Measurements from ENCODE around the gene RAB20.
"Not testable (repeated sequence)": the region's sequence is repeated elsewhere in the genome, so short reads cannot be mapped to it uniquely, and the experiment has no call there.

Gene RAB20

GRCh38 chr13:110532258-110532657 is 29.3 kb downstream of the RAB20 start:
- H3K9me3 ChIP-seq (replicated peaks in 1 of 2; ENCODE audit: control insufficient read depth in 2 of 2, insufficient read depth in 1 of 2, low read depth in 1 of 2, low read length in 2 of 2): peaks cover 0 to 17% of the 10 kb centered on the region in 2 donors
- H2BK12ac ChIP-seq (ENCODE audit: low read length); H3K23ac ChIP-seq (ENCODE audit: low read depth, low read length, poor library complexity); H3K4me2 ChIP-seq (ENCODE audit: insufficient read depth, low read length, poor library complexity, severe bottlenecking); H4K91ac ChIP-seq (ENCODE audit: low read depth, low read length, poor library complexity); H3K9ac ChIP-seq (ENCODE audit: low read depth, low read length, poor library complexity); DNase-seq (ENCODE audit: low spot score); H3K27ac ChIP-seq (replicated peaks; ENCODE audit: low read length); H3K36me3 ChIP-seq (replicated peaks in 1 of 2; ENCODE audit: control insufficient read depth in 2 of 2, insufficient read depth in 2 of 2, low read length in 2 of 2); H4K8ac ChIP-seq (ENCODE audit: low read depth, low read length); H3K18ac ChIP-seq (ENCODE audit: low read length); H2BK120ac ChIP-seq (ENCODE audit: low read depth, low read length); H2AK5ac ChIP-seq (ENCODE audit: low read depth, low read length); H2BK5ac ChIP-seq (ENCODE audit: low read length); H3K79me1 ChIP-seq (ENCODE audit: low read depth, low read length); H3K4me1 ChIP-seq (ENCODE audit: control insufficient read depth in 2 of 2, insufficient read depth in 1 of 2, low read depth in 1 of 2, low read length in 2 of 2); H3K4ac ChIP-seq (ENCODE audit: low read length); H3K27me3 ChIP-seq (ENCODE audit: control insufficient read depth in 3 of 3, insufficient read depth in 3 of 3, low read depth in 1 of 3, low read length in 3 of 3); H2AFZ ChIP-seq (ENCODE audit: low read length); H2BK15ac ChIP-seq (ENCODE audit: low read length); H3K14ac ChIP-seq (ENCODE audit: low read length); H3K4me3 ChIP-seq (ENCODE audit: low read length in 2 of 2): not testable (repeated sequence)
- no CpG with 5 or more reads among the region's 2 CpGs for WGBS, 2 donors (ENCODE audit: extremely low coverage in 2 of 2, insufficient read length in 2 of 2, insufficient replicate concordance in 1 of 2)

GRCh38 chr13:110531671-110532083 is 29.8 kb downstream of the RAB20 start:
- H3K79me1 ChIP-seq (ENCODE audit: low read depth, low read length): no peaks in the 10 kb centered on the region
- H2BK15ac ChIP-seq (ENCODE audit: low read length): no peak overlapping the region
- no peak overlapping the region for H2BK12ac ChIP-seq (ENCODE audit: low read length)
- no peak overlapping the region for H4K8ac ChIP-seq (ENCODE audit: low read depth, low read length)
- H3K14ac ChIP-seq (ENCODE audit: low read length): no peak overlapping the region
- H3K27ac ChIP-seq (replicated peaks; ENCODE audit: low read length): no peak overlapping the region
- no peak overlapping the region for H3K9ac ChIP-seq (ENCODE audit: low read depth, low read length, poor library complexity)
- H3K36me3 ChIP-seq (replicated peaks in 1 of 2; ENCODE audit: control insufficient read depth in 2 of 2, insufficient read depth in 2 of 2, low read length in 2 of 2): no peaks in the 10 kb centered on the region
- no peak overlapping the region for H3K4ac ChIP-seq (ENCODE audit: low read length)
- peaks cover 0 to 5% (median 0%) of the 10 kb centered on the region in 3 experiments for H3K27me3 ChIP-seq (ENCODE audit: control insufficient read depth in 3 of 3, insufficient read depth in 3 of 3, low read depth in 1 of 3, low read length in 3 of 3)
- H3K18ac ChIP-seq (ENCODE audit: low read length): no peak overlapping the region
- peaks cover 0 to 17% of the 10 kb centered on the region in 2 donors for H3K9me3 ChIP-seq (replicated peaks in 1 of 2; ENCODE audit: control insufficient read depth in 2 of 2, insufficient read depth in 1 of 2, low read depth in 1 of 2, low read length in 2 of 2)
- H2AK5ac ChIP-seq (ENCODE audit: low read depth, low read length): no peak overlapping the region
- no peak overlapping the region for H3K23ac ChIP-seq (ENCODE audit: low read depth, low read length, poor library complexity)
- no peak overlapping the region for H2AFZ ChIP-seq (ENCODE audit: low read length)
- H3K4me3 ChIP-seq (ENCODE audit: low read length in 2 of 2): no peak overlapping the region
- H3K4me1 ChIP-seq (ENCODE audit: control insufficient read depth in 2 of 2, insufficient read depth in 1 of 2, low read depth in 1 of 2, low read length in 2 of 2): peaks cover 3 to 7% of the 10 kb centered on the region in 2 donors
- no peak for DNase-seq (ENCODE audit: low spot score)
- H4K91ac ChIP-seq (ENCODE audit: low read depth, low read length, poor library complexity): no peak overlapping the region
- H2BK120ac ChIP-seq (ENCODE audit: low read depth, low read length): no peak overlapping the region
- no CpG with 5 or more reads among the region's 9 CpGs for WGBS, 2 donors (ENCODE audit: extremely low coverage in 2 of 2, insufficient read length in 2 of 2, insufficient replicate concordance in 1 of 2)
- H3K4me2 ChIP-seq (ENCODE audit: insufficient read depth, low read length, poor library complexity, severe bottlenecking): no peak overlapping the region
- H2BK5ac ChIP-seq (ENCODE audit: low read length): no peak overlapping the region

- no CpG with 5 or more reads among the region's 7 CpGs for WGBS, 2 donors (ENCODE audit: extremely low coverage in 2 of 2, insufficient read length in 2 of 2, insufficient replicate concordance in 1 of 2)
- Histone ChIP-seq H2BK15ac (ENCODE audit: low read length) (no peak overlapping the region), H3K23ac (ENCODE audit: low read depth, low read length, poor library complexity) (no peak overlapping the region), H3K79me1 (ENCODE audit: low read depth, low read length) (no peaks in the 10 kb centered on the region), H3K27ac (replicated peaks; ENCODE audit: low read length) (no peak overlapping the region), H3K4me2 (ENCODE audit: insufficient read depth, low read length, poor library complexity, severe bottlenecking) (no peak overlapping the region), H3K27me3 (ENCODE audit: control insufficient read depth in 3 of 3, insufficient read depth in 3 of 3, low read depth in 1 of 3, low read length in 3 of 3) (peaks cover 0 to 5% (median 0%) of the 10 kb centered on the region in 3 experiments), H3K4ac (ENCODE audit: low read length) (no peak overlapping the region), H2AFZ (ENCODE audit: low read length) (no peak overlapping the region), H3K36me3 (replicated peaks in 1 of 2; ENCODE audit: control insufficient read depth in 2 of 2, insufficient read depth in 2 of 2, low read length in 2 of 2) (no peaks in the 10 kb centered on the region), H2BK12ac (ENCODE audit: low read length) (no peak overlapping the region), H3K4me3 (ENCODE audit: low read length in 2 of 2) (no peak overlapping the region), H4K91ac (ENCODE audit: low read depth, low read length, poor library complexity) (peak overlapping the region; percentile 41), H3K4me1 (ENCODE audit: control insufficient read depth in 2 of 2, insufficient read depth in 1 of 2, low read depth in 1 of 2, low read length in 2 of 2) (peaks cover 3 to 7% of the 10 kb centered on the region in 2 donors), H2BK120ac (ENCODE audit: low read depth, low read length) (no peak overlapping the region), H3K18ac (ENCODE audit: low read length) (peak overlapping the region; percentile 36), H3K9ac (ENCODE audit: low read depth, low read length, poor library complexity) (no peak overlapping the region), H2AK5ac (ENCODE audit: low read depth, low read length) (no peak overlapping the region), H3K14ac (ENCODE audit: low read length) (no peak overlapping the region), H4K8ac (ENCODE audit: low read depth, low read length) (no peak overlapping the region), H3K9me3 (replicated peaks in 1 of 2; ENCODE audit: control insufficient read depth in 2 of 2, insufficient read depth in 1 of 2, low read depth in 1 of 2, low read length in 2 of 2) (peaks cover 0 to 17% of the 10 kb centered on the region in 2 donors), H2BK5ac (ENCODE audit: low read length) (no peak overlapping the region)
- DNase-seq (ENCODE audit: low spot score): no peak
These were observed 30.4 kb downstream of the RAB20 start for GRCh38 chr13:110531100-110531499.

- Histone ChIP-seq H3K27me3 (ENCODE audit: control insufficient read depth in 3 of 3, insufficient read depth in 3 of 3, low read depth in 1 of 3, low read length in 3 of 3) (peaks cover 0 to 5% (median 0%) of the 10 kb centered on the region in 3 experiments), H3K9me3 (replicated peaks in 1 of 2; ENCODE audit: control insufficient read depth in 2 of 2, insufficient read depth in 1 of 2, low read depth in 1 of 2, low read length in 2 of 2) (peaks cover 0 to 17% of the 10 kb centered on the region in 2 donors), H3K4ac (ENCODE audit: low read length) (no peak overlapping the region), H3K14ac (ENCODE audit: low read length) (peak overlapping the region; percentile 92), H3K23ac (ENCODE audit: low read depth, low read length, poor library complexity) (no peak overlapping the region), H2BK12ac (ENCODE audit: low read length) (no peak overlapping the region), H3K36me3 (replicated peaks in 1 of 2; ENCODE audit: control insufficient read depth in 2 of 2, insufficient read depth in 2 of 2, low read length in 2 of 2) (no peaks in the 10 kb centered on the region), H3K4me1 (ENCODE audit: control insufficient read depth in 2 of 2, insufficient read depth in 1 of 2, low read depth in 1 of 2, low read length in 2 of 2) (peaks cover 3 to 7% of the 10 kb centered on the region in 2 donors), H2AFZ (ENCODE audit: low read length) (no peak overlapping the region), H2BK5ac (ENCODE audit: low read length) (no peak overlapping the region), H3K4me3 (ENCODE audit: low read length in 2 of 2) (no peak overlapping the region), H3K27ac (replicated peaks; ENCODE audit: low read length) (no peak overlapping the region), H2AK5ac (ENCODE audit: low read depth, low read length) (peak overlapping the region; percentile 74), H2BK120ac (ENCODE audit: low read depth, low read length) (no peak overlapping the region), H3K79me1 (ENCODE audit: low read depth, low read length) (peaks cover 2% of the 10 kb centered on the region), H4K8ac (ENCODE audit: low read depth, low read length) (no peak overlapping the region), H3K18ac (ENCODE audit: low read length) (no peak overlapping the region), H3K9ac (ENCODE audit: low read depth, low read length, poor library complexity) (no peak overlapping the region), H4K91ac (ENCODE audit: low read depth, low read length, poor library complexity) (no peak overlapping the region), H3K4me2 (ENCODE audit: insufficient read depth, low read length, poor library complexity, severe bottlenecking) (no peak overlapping the region), H2BK15ac (ENCODE audit: low read length) (no peak overlapping the region)
- WGBS, 2 donors (ENCODE audit: extremely low coverage in 2 of 2, insufficient read length in 2 of 2, insufficient replicate concordance in 1 of 2): no CpG with 5 or more reads among the region's 23 CpGs
- no peak for DNase-seq (ENCODE audit: low spot score)
These were observed 31.8 kb downstream of the RAB20 start for GRCh38 chr13:110529522-110530311.
